ENCODE data around the gene ARSK. TPM values are rescaled to one million over a fixed set of nuclear protein-coding genes. Genes with fewer than 3 reads are reported as not detected.
"Not testable (repeated sequence)": the region's sequence is repeated elsewhere in the genome, so short reads cannot be mapped to it uniquely, and the experiment has no call there.

Gene ARSK
- total and polyA plus RNA-seq, 8 donors, result 2.9 to 68.3 (median 4.9) TPM; not detected in 1

GRCh38 chr5:95641741-95642220, 86.9 kb downstream of the ARSK start:
- intact Hi-C loops (cut with DNase I; ENCODE audit: low total_unique reads), result loop anchor here (10.0 kb wide), 2 partner anchors 143 to 203 kb away; no protein-coding TSS in a partner anchor
- TF ChIP-seq EP300 (IDR thresholded peaks at IDR 0.05), result peak; percentile 44
- TF ChIP-seq POLR2AphosphoS5 (IDR thresholded peaks at IDR 0.05), result peak; percentile 88 to 94 (median 93)
- TF ChIP-seq CTCF (IDR thresholded peaks at IDR 0.05), result no peak
- no peak overlapping the region for H3K4me3 ChIP-seq
- no peaks in the 10 kb centered on the region for H3K27me3 ChIP-seq
- no peaks in the 10 kb centered on the region for H3K36me3 ChIP-seq
- H3K4me1 ChIP-seq, result peaks cover 8 to 40% (median 22%) of the 10 kb centered on the region in 4 donors
- H3K27ac ChIP-seq, result peak overlapping the region; percentile 67 to 99 (median 96)
- DNase-seq, result peak; percentile 63 to 85
- 30 to 52% (median 44%) methylated on average over 5 of the region's 5 CpGs for WGBS, 5 donors
- H3K9me3 ChIP-seq, result no peaks in the 10 kb centered on the region

GRCh38 chr5:95643152-95643551, 88.3 kb downstream of the ARSK start:
- DNase-seq, result no peak
- H3K27me3 ChIP-seq, result no peaks in the 10 kb centered on the region
- H3K27ac ChIP-seq, result peak overlapping the region; percentile 16 to 99 (median 96)
- WGBS, 5 donors, result 63 to 80% (median 74%) methylated on average over 7 of the region's 7 CpGs
- H3K9me3 ChIP-seq, result no peaks in the 10 kb centered on the region
- peaks cover 17 to 50% (median 31%) of the 10 kb centered on the region in 4 donors for H3K4me1 ChIP-seq
- H3K4me3 ChIP-seq, result no peak overlapping the region
- intact Hi-C loops (cut with DNase I; ENCODE audit: low total_unique reads), result loop anchor here (10.0 kb wide), 2 partner anchors 142 to 202 kb away; no protein-coding TSS in a partner anchor
- TF ChIP-seq POLR2A (IDR thresholded peaks at IDR 0.05) (no peak), EP300 (IDR thresholded peaks at IDR 0.05) (no peak), CTCF (IDR thresholded peaks at IDR 0.05) (no peak), POLR2AphosphoS5 (IDR thresholded peaks at IDR 0.05) (no peak)
- no peaks in the 10 kb centered on the region for H3K36me3 ChIP-seq

- peaks cover 17 to 54% (median 34%) of the 10 kb centered on the region in 4 donors for H3K4me1 ChIP-seq
- no peaks in the 10 kb centered on the region for H3K27me3 ChIP-seq
- DNase-seq, result peak; percentile 64 to 83
- TF ChIP-seq CTCF (IDR thresholded peaks at IDR 0.05) (peak in 5 of 7 experiments; percentile 49 to 90 (median 73)), POLR2AphosphoS5 (IDR thresholded peaks at IDR 0.05) (peak in 1 of 3 donors; percentile 51), POLR2A (IDR thresholded peaks at IDR 0.05) (no peak), EP300 (IDR thresholded peaks at IDR 0.05) (no peak)
- peak overlapping the region; percentile 75 to 99 (median 96) for H3K27ac ChIP-seq
- H3K36me3 ChIP-seq, result no peaks in the 10 kb centered on the region
- 11 to 19% (median 16%) methylated on average over 4 of the region's 4 CpGs for WGBS, 5 donors
- intact Hi-C loops (cut with DNase I; ENCODE audit: low total_unique reads), result loop anchor here (10.0 kb wide), 2 partner anchors 140 to 200 kb away; no protein-coding TSS in a partner anchor
- H3K9me3 ChIP-seq, result no peaks in the 10 kb centered on the region
- no peak overlapping the region for H3K4me3 ChIP-seq
Observed at GRCh38 chr5:95644351-95645042, 89.6 kb downstream of the ARSK start.

GRCh38 chr5:95646226-95646568, 91.3 kb downstream of the ARSK start:
- H3K27me3 ChIP-seq, H3K36me3 ChIP-seq, DNase-seq, H3K9me3 ChIP-seq: not testable (repeated sequence)
- 55 to 79% (median 66%) methylated on average over 15 to 17 of the region's 17 CpGs for WGBS, 5 donors
- Histone ChIP-seq H3K4me1 (peaks cover 17 to 45% (median 31%) of the 10 kb centered on the region in 4 donors), H3K4me3 (peak overlapping the region; percentile 38 to 53 (median 49)), H3K27ac (peak overlapping the region; percentile 95 to 99 (median 96))
- intact Hi-C loops (cut with DNase I; ENCODE audit: low total_unique reads), result loop anchor here (10.0 kb wide), 2 partner anchors 139 to 199 kb away; no protein-coding TSS in a partner anchor
